Activated naive CD4-positive, alpha-beta T cell treated with anti-CD3 and anti-CD28 coated beads for 36 hours (primary cell): ENCODE data around the gene FAM168A. TPM values are rescaled to one million over a fixed set of nuclear protein-coding genes. Genes with fewer than 3 reads are reported as not detected.
"Not testable (repeated sequence)": the region's sequence is repeated elsewhere in the genome, so short reads cannot be mapped to it uniquely, and the experiment has no call there.

Source experiments
- CTCF ChIA-PET: fragments of 350-600 bp; sonication (Branson Sonifier 250); formaldehyde crosslinking; loops from one replicate; lab custom pipeline; 2021; ENCODE audit warnings: antibody characterized with exemption; lab: Charles Lee
- DNase-seq: peaks from one replicate; pipeline ENCODE4 v3.0.0-alpha.2; 2020
- H3K27ac Mint-ChIP-seq: one replicate; pipeline ENCODE4 v1.8.0; 2021; ENCODE audit warnings: mild to moderate bottlenecking, mixed read lengths
- H3K27me3 Mint-ChIP-seq: one replicate; pipeline ENCODE4 v1.8.0; 2021; ENCODE audit warnings: low read depth, mixed read lengths
- H3K36me3 Mint-ChIP-seq: one replicate; pipeline ENCODE4 v1.8.0; 2021; ENCODE audit warnings: low read depth, mixed read lengths
- H3K4me1 Mint-ChIP-seq: one replicate; pipeline ENCODE4 v1.8.0; 2021; ENCODE audit warnings: low read depth, mixed read lengths
- H3K4me3 Mint-ChIP-seq: one replicate; pipeline ENCODE4 v1.8.0; 2021; ENCODE audit warnings: mild to moderate bottlenecking, moderate library complexity, mixed read lengths
- H3K9me3 Mint-ChIP-seq: one replicate; pipeline ENCODE4 v1.8.0; 2021; ENCODE audit warnings: mixed read lengths
- intact Hi-C: fragments of 100-400 bp; cut with micrococcal nuclease; formaldehyde crosslinking; loops from one replicate; pipeline ENCODE4 v1.15.1; 2023
- total RNA-seq, 2 experiments: library from RNA; stranded (reverse); gene quantifications; one replicate each; pipeline ENCODE4 v1.2.3, GENCODE V29; 2021

Gene FAM168A
- total RNA-seq, 2 experiments from 2014 or later: 11.9 to 13.0 TPM

GRCh38 chr11:73475549-73476095 lies 122.3 kb downstream of the FAM168A start:
- intact Hi-C loops: no loop called here

GRCh38 chr11:73473252-73473651 lies 124.7 kb downstream of the FAM168A start:
- Mint-ChIP-seq H3K36me3 (peaks cover 10% of the 10 kb centered on the region), H3K4me1 (no peaks in the 10 kb centered on the region), H3K27ac (no peak overlapping the region), H3K4me3 (no peak overlapping the region), H3K9me3 (peaks cover 11% of the 10 kb centered on the region), H3K27me3 (no peaks in the 10 kb centered on the region)
- intact Hi-C loops: no loop called here
- CTCF ChIA-PET: no interaction called here
- no peak for DNase-seq

More at GRCh38 chr11:73475549-73476095, 122.3 kb downstream of the FAM168A start:
- H3K36me3 Mint-ChIP-seq: peaks cover 8% of the 10 kb centered on the region
- H3K27me3 Mint-ChIP-seq: no peaks in the 10 kb centered on the region
- H3K9me3 Mint-ChIP-seq: peaks cover 11% of the 10 kb centered on the region
- no peak for DNase-seq
- CTCF ChIA-PET: interaction anchor here (0.7 kb wide), 1 partner anchor 119 kb away, joined by 3 read pairs; no protein-coding TSS in a partner anchor
- H3K4me1 Mint-ChIP-seq: no peaks in the 10 kb centered on the region
- H3K27ac Mint-ChIP-seq: no peak overlapping the region
- no peak overlapping the region for H3K4me3 Mint-ChIP-seq

GRCh38 chr11:73470036-73470612 lies 127.8 kb downstream of the FAM168A start:
- H3K27ac Mint-ChIP-seq, DNase-seq, H3K4me1 Mint-ChIP-seq, H3K9me3 Mint-ChIP-seq, H3K36me3 Mint-ChIP-seq, H3K27me3 Mint-ChIP-seq, intact Hi-C loops, H3K4me3 Mint-ChIP-seq: not testable (repeated sequence)
- CTCF ChIA-PET: interaction anchor here (0.6 to 1.6 kb wide), 3 partner anchors 9 to 591 kb away, joined by 3 to 5 read pairs (median 4); no protein-coding TSS in a partner anchor

- Mint-ChIP-seq H3K4me3 (no peak overlapping the region), H3K9me3 (no peaks in the 10 kb centered on the region), H3K27ac (no peak overlapping the region), H3K4me1 (no peaks in the 10 kb centered on the region), H3K36me3 (peaks cover 2% of the 10 kb centered on the region), H3K27me3 (no peaks in the 10 kb centered on the region)
- intact Hi-C loops: no loop called here
- DNase-seq: no peak
- CTCF ChIA-PET: interaction anchor here (1.4 to 1.6 kb wide), 2 partner anchors 10 to 156 kb away, joined by 4 to 5 read pairs; no protein-coding TSS in a partner anchor
Observed at GRCh38 chr11:73469401-73469800, 128.5 kb downstream of the FAM168A start.

DNA sequence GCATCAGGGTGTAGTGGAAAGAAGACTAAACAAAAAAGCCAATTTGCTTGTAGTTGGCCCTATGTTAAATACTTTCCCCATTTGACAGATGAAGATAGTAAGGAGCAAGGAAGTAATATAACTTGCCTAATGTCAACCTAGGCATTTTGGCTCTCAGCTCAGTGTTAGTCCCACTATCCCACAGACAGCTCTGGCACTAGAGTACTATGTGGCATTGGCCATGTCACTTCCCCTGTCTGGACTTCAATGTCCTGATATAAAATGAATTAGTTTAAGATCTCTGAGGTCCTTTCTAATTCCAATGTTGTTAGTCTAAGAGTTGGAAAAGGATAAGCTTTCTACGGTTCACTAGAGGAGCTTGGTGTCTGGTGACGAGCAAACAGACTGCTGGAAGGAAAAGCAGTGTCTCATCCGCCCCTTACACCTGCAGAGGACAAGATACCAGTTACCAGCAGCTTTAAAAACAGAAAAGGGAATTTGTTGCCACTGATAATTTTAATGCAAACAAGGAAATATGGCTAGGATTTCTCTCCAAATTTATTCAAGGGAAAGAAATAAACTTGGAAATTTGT lies 129.2 kb downstream of the FAM168A start:
- intact Hi-C loops: no loop called here
- DNase-seq: no peak
- peaks cover 2% of the 10 kb centered on the region for H3K36me3 Mint-ChIP-seq
- CTCF ChIA-PET: interaction anchor here (1.4 to 1.6 kb wide), 2 partner anchors 11 to 157 kb away, joined by 4 to 5 read pairs; no protein-coding TSS in a partner anchor
- H3K9me3 Mint-ChIP-seq: no peaks in the 10 kb centered on the region
- no peak overlapping the region for H3K27ac Mint-ChIP-seq
- no peaks in the 10 kb centered on the region for H3K4me1 Mint-ChIP-seq
- no peak overlapping the region for H3K4me3 Mint-ChIP-seq
- no peaks in the 10 kb centered on the region for H3K27me3 Mint-ChIP-seq

DNA sequence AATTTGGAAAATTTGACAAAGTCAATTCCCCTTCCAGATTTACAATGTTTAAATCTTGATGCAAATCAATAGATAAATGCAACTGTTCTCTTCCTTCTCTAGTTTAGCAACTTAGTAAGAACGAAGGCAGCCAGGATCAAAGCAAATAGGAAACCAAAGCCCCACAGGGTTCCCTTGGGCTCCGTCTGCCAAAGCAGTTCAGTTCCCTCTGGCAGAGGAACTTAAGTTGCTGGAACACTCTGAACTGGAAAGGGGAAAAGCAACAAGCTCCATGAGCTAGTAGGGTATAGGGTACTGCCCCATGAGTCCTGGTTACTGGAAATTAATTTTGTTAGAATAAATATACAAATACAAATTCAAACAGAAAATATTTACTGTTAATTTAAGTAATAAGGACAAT lies 130.4 kb downstream of the FAM168A start:
- Mint-ChIP-seq H3K27ac (no peak overlapping the region), H3K4me3 (no peak overlapping the region), H3K4me1 (no peaks in the 10 kb centered on the region), H3K9me3 (no peaks in the 10 kb centered on the region), H3K36me3 (peaks cover 2% of the 10 kb centered on the region), H3K27me3 (no peaks in the 10 kb centered on the region)
- CTCF ChIA-PET: no interaction called here
- intact Hi-C loops: no loop called here
- no peak for DNase-seq

DNA sequence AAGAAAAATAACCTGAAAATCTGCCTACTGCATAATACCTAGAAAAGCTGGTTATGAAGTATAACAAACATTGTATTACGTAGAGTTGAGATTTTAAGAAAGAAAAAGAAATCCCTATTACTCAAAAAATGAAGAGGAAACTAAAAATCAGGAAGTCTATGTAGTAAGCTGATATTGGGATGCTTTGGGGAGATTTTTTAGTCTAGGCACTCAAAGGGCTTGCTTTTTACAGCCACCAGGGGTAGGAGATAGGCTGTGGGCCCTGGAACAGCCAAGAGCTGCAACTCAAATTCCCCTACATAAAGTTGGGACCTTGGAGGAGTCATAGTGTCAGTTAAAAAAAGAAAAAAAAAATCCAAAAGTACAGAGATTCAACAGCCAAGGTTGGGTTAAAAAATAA lies 131.3 kb downstream of the FAM168A start:
- DNase-seq: no peak
- H3K27ac Mint-ChIP-seq: no peak overlapping the region
- no peaks in the 10 kb centered on the region for H3K27me3 Mint-ChIP-seq
- H3K4me3 Mint-ChIP-seq: no peak overlapping the region
- no peaks in the 10 kb centered on the region for H3K9me3 Mint-ChIP-seq
- no peaks in the 10 kb centered on the region for H3K4me1 Mint-ChIP-seq
- peaks cover 2% of the 10 kb centered on the region for H3K36me3 Mint-ChIP-seq
- intact Hi-C loops: no loop called here
- CTCF ChIA-PET: interaction anchor here (1.2 kb wide), 1 partner anchor 22 kb away, joined by 4 read pairs; no protein-coding TSS in a partner anchor

GRCh38 chr11:73465871-73466270 lies 132.0 kb downstream of the FAM168A start:
- CTCF ChIA-PET: interaction anchor here (0.9 to 1.2 kb wide), 4 partner anchors 21 to 160 kb away, joined by 3 to 4 read pairs (median 4); no protein-coding TSS in a partner anchor
- Mint-ChIP-seq H3K4me3 (no peak overlapping the region), H3K4me1 (no peaks in the 10 kb centered on the region), H3K27ac (no peak overlapping the region), H3K9me3 (no peaks in the 10 kb centered on the region), H3K36me3 (peaks cover 2% of the 10 kb centered on the region), H3K27me3 (no peaks in the 10 kb centered on the region)
- no peak for DNase-seq
- intact Hi-C loops: no loop called here

GRCh38 chr11:73465023-73465675 lies 132.8 kb downstream of the FAM168A start:
- H3K9me3 Mint-ChIP-seq: no peaks in the 10 kb centered on the region
- CTCF ChIA-PET: interaction anchor here (0.6 to 1.2 kb wide), 5 partner anchors 16 to 1673 kb away, joined by 3 to 4 read pairs (median 3); no protein-coding TSS in a partner anchor
- DNase-seq: no peak
- intact Hi-C loops: no loop called here
- no peak overlapping the region for H3K27ac Mint-ChIP-seq
- no peak overlapping the region for H3K4me3 Mint-ChIP-seq
- no peaks in the 10 kb centered on the region for H3K36me3 Mint-ChIP-seq
- H3K4me1 Mint-ChIP-seq: no peaks in the 10 kb centered on the region
- no peaks in the 10 kb centered on the region for H3K27me3 Mint-ChIP-seq

DNA sequence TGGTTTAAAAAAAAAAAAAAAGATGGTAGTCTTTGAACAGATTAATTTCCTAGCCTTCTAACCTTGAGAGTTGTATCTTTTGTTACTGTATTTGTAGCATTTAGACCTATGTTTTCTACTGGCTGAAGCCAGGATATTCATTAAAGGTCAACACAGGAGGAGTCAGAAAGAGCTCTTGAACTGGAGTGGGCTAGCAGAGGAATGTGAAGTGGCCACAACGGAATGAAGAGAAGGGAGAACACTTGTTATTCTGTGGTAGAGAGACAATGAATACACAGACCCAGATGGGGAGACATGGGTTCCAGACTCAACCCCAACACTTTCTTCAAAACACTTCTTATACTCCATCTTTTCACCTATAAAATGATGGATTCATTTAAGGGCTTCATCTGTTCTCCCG lies 133.6 kb downstream of the FAM168A start:
- H3K4me3 Mint-ChIP-seq: no peak overlapping the region
- H3K27ac Mint-ChIP-seq: no peak overlapping the region
- H3K9me3 Mint-ChIP-seq: no peaks in the 10 kb centered on the region
- no peaks in the 10 kb centered on the region for H3K27me3 Mint-ChIP-seq
- CTCF ChIA-PET: interaction anchor here (0.6 to 0.8 kb wide), 4 partner anchors 14 to 1435 kb away, joined by 3 to 10 read pairs (median 6); no protein-coding TSS in a partner anchor
- no peak for DNase-seq
- no peaks in the 10 kb centered on the region for H3K4me1 Mint-ChIP-seq
- intact Hi-C loops: no loop called here
- H3K36me3 Mint-ChIP-seq: no peaks in the 10 kb centered on the region

DNA sequence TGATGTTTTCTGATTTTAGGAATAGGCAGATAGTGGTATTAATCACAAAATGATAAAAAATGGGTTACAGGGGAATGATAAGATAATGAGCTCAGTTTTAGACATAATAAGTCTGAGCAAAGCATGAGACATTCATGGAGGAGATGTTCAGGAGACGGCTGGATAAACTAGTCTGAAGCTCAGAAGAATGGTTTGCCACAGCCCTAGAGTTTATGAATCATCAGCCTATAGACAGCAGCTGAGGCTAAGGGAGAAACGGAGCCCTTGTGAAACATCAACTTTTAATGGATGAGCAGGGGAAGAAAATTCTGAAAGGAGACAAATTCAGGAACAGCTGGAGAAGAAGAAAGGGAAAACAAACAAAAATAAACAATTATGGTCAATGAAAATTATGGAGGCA lies 134.6 kb downstream of the FAM168A start:
- Mint-ChIP-seq H3K4me1 (no peaks in the 10 kb centered on the region), H3K4me3 (no peak overlapping the region), H3K36me3 (no peaks in the 10 kb centered on the region), H3K27me3 (no peaks in the 10 kb centered on the region), H3K9me3 (no peaks in the 10 kb centered on the region), H3K27ac (no peak overlapping the region)
- CTCF ChIA-PET: no interaction called here
- intact Hi-C loops: no loop called here
- no peak for DNase-seq

DNA sequence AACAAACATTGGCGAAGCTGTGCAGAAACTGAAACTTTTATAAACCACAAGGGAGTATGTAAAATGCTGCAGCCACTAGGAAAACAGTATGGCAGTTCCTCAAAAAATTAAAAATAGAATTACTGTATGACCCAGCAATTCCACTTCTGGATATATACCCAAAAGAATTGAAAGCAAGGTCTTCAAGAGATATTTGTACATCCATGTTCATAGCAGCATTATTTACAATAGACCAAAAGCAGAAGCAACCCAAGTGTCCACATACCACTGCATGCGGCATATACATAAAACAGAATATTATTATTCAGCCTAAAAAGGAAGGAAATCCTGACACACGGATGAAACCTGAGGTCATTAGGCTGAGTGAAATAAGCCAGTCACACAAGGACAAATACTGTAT lies 135.9 kb downstream of the FAM168A start:
- Mint-ChIP-seq H3K9me3 (no peaks in the 10 kb centered on the region), H3K36me3 (no peaks in the 10 kb centered on the region), H3K4me3 (no peak overlapping the region), H3K4me1 (no peaks in the 10 kb centered on the region), H3K27ac (no peak overlapping the region), H3K27me3 (no peaks in the 10 kb centered on the region)
- intact Hi-C loops: no loop called here
- DNase-seq: no peak
- CTCF ChIA-PET: no interaction called here
